GM06990 (cell line): Measurements from ENCODE around the gene SLC5A5.
A peak's percentile ranks its signal among the peaks of the same experiment; 100 is the strongest.

ENCODE experiments used
- DNase-seq: peaks from one replicate; pipeline ENCODE4 v3.0.0-alpha.2; 2011; ENCODE audit not compliant: insufficient read length; ENCODE audit errors: extremely low read depth
- H3K27me3 ChIP-seq: replicated peaks from 2 replicates; pipeline ENCODE4 v1.6.0; 2011; ENCODE audit warnings: low read length; ENCODE audit not compliant: control insufficient read depth, insufficient read depth
- H3K36me3 ChIP-seq: 2 replicates; pipeline ENCODE4 v1.5.1; 2011; ENCODE audit warnings: low read length; ENCODE audit not compliant: control insufficient read depth, insufficient read depth
- H3K4me3 ChIP-seq: replicated peaks from 2 replicates; pipeline ENCODE4 v1.5.1; 2011; ENCODE audit warnings: low read depth, mild to moderate bottlenecking, control low read depth, low read length
- CTCF ChIP-seq: IDR thresholded peaks from 2 replicates; pipeline ENCODE4 v1.5.1; 2011; ENCODE audit warnings: low read length, control low read depth, mild to moderate bottlenecking, inconsistent platforms; ENCODE audit not compliant: insufficient read depth, poor library complexity, severe bottlenecking

SLC5A5 gene

DNA sequence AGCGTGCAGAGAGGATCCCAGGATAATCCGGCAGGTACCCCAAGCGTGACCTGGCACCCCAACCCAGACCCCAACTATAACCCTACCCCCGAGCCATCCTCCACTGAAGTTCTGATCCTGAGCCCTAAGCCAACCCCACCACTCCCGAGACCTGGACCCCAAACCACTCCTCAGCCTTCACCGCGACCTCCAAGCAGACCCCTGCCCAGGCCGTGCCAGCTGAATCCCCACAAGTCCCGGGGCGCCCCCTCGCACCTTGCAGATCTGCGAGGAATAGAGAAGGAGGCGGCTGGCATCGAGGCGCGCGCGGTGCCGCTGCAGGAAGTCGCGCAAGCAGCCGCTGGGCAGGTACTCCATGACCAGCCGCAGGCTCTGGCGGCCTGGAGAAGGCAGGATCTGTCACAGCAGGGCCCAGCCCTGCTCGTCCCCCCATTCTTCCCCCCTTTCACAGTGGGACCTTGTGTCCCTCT is 40.3 kb upstream of the SLC5A5 start:
- no peak for TF ChIP-seq CTCF
- no peak for DNase-seq
- no peak overlapping the region for H3K4me3 ChIP-seq
- no peaks in the 10 kb centered on the region for H3K27me3 ChIP-seq
- peaks cover 38% of the 10 kb centered on the region for H3K36me3 ChIP-seq

- Histone ChIP-seq H3K36me3 (peaks cover 40% of the 10 kb centered on the region), H3K27me3 (no peaks in the 10 kb centered on the region), H3K4me3 (no peak overlapping the region)
- no peak for DNase-seq
- no peak for TF ChIP-seq CTCF
Measured at GRCh38 chr19:17832443-17833208, 39.1 kb upstream of the SLC5A5 start.

DNA sequence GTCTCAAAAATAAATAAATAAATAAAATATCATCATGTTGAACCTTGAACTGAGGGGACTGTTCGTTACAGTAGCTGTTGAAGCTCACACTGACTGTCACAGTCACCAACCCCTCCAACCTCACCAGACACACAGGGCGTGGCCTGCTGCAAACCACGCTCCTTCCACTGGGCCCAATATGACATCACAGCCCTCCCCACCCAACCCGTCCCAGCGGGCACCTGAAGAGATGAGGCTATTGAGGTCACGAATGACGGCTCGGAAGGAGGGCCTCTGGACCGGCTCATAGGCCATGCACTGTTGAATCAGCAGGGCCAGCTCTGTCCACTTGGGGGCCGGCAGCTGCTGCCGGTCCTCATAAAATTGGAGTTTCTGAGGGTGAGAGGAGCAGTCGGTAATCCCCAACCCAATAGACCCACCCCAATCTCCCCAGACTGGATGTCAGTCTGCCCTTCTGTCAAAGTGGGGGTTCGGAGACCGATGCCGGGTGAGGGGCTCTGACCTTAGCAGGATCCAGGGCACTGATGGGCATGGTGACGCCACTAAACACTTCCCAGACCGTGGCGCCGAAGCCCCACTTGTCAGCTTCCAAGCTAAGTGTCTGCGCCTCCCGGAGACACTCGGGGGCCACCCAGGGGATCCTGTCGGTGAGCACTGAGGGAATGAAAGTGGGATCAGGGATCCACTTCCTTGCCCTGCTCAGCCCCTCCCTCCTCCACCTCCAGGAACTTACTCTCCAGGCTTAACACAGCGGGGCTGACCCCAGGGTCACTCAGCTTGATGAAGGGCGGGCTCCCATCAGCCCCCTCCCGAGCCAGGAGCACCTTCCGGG is 37.2 kb upstream of the SLC5A5 start:
- no peak for DNase-seq
- peaks cover 46% of the 10 kb centered on the region for H3K36me3 ChIP-seq
- peak; percentile 6 for TF ChIP-seq CTCF
- no peak overlapping the region for H3K4me3 ChIP-seq
- no peaks in the 10 kb centered on the region for H3K27me3 ChIP-seq

DNA sequence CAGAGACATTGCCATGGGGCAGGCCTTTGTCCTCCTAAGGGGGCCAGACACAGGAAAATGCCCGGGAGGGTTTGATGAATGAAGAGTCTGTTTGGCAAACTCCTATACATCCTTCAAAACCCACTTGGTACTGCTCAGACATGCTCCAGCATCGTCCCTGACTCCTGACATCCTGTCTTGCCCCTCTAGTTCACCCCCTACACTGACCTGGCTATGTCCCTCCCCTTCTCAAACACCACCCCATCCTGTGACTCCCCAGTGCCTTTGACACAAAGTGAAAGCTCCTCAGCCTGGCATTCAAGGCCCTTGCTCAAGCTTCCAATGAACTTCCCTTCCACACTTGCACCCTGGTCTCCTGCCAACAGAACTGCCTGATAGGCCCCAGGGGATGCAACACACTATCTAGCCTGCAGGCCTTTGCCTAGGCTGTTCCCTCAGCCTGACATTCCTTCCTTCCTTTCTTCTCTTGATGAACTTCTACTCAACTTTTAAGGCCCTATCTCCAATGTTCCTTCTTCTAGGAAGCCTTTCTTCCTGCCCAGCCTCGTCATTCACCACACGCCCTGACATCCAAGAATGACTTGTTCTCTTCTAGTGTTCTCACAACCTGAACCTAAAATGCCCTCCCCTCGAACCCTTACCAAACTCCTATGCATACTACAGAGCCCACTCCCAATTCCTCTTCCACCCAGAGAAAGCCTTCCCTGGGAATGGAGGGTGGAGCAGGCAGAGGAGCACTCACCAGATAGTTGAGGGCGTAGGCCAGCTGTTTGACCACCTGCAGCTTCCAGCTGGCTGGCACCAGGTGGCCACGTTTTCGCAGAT is 36.4 kb upstream of the SLC5A5 start:
- no peak for TF ChIP-seq CTCF
- H3K36me3 ChIP-seq, result peaks cover 44% of the 10 kb centered on the region
- no peak overlapping the region for H3K4me3 ChIP-seq
- no peaks in the 10 kb centered on the region for H3K27me3 ChIP-seq
- no peak for DNase-seq

- Histone ChIP-seq H3K27me3 (no peaks in the 10 kb centered on the region), H3K36me3 (peaks cover 44% of the 10 kb centered on the region), H3K4me3 (no peak overlapping the region)
- no peak for TF ChIP-seq CTCF
- DNase-seq, result no peak
Measured at GRCh38 chr19:17836530-17836929, 35.2 kb upstream of the SLC5A5 start.
